HG03280 (cell line): ENCODE results near the gene OBP2B.
"Not testable (repeated sequence)": the region's sequence is repeated elsewhere in the genome, so short reads cannot be mapped to it uniquely, and the experiment has no call there.

ENCODE experiments used
- ATAC-seq: cut with Tn5 transposase; IDR thresholded peaks from one replicate; pipeline ENCODE4 v1.9.1; 2021; ENCODE audit warnings: mild to moderate bottlenecking, moderate library complexity; ENCODE audit not compliant: unreplicated experiment

The OBP2B gene

GRCh38 chr9:133238851-133239532 is 29.9 kb upstream of the OBP2B start:
- ATAC-seq: no peak

- ATAC-seq: no peak
Observed at GRCh38 chr9:133238272-133238850, 29.3 kb upstream of the OBP2B start.

- ATAC-seq: no peak
Observed at GRCh38 chr9:133237035-133237731, 28.1 kb upstream of the OBP2B start.

- ATAC-seq: not testable (repeated sequence)
Observed at GRCh38 chr9:133236291-133237034, 27.4 kb upstream of the OBP2B start.

GRCh38 chr9:133235549-133236222 is 26.6 kb upstream of the OBP2B start:
- no peak for ATAC-seq

- ATAC-seq: no peak
Observed at GRCh38 chr9:133234577-133235322, 25.7 kb upstream of the OBP2B start.

GRCh38 chr9:133233681-133234432 is 24.8 kb upstream of the OBP2B start:
- no peak for ATAC-seq

- ATAC-seq: not testable (repeated sequence)
Observed at GRCh38 chr9:133231934-133232568, 23.0 kb upstream of the OBP2B start.

- ATAC-seq: not testable (repeated sequence)
Observed at GRCh38 chr9:133230514-133230913, 21.5 kb upstream of the OBP2B start.

GRCh38 chr9:133230093-133230492 is 21.0 kb upstream of the OBP2B start:
- no peak for ATAC-seq

GRCh38 chr9:133228474-133229193 is 19.6 kb upstream of the OBP2B start:
- not testable (repeated sequence) for ATAC-seq

- not testable (repeated sequence) for ATAC-seq
Observed at GRCh38 chr9:133227996-133228395, 18.9 kb upstream of the OBP2B start.

GRCh38 chr9:133227242-133227860 is 18.3 kb upstream of the OBP2B start:
- ATAC-seq: no peak

- ATAC-seq: no peak
Observed at GRCh38 chr9:133226219-133227171, 17.4 kb upstream of the OBP2B start.

- ATAC-seq: no peak
Observed at GRCh38 chr9:133225171-133226011, 16.3 kb upstream of the OBP2B start.

GRCh38 chr9:133224762-133225161 is 15.7 kb upstream of the OBP2B start:
- ATAC-seq: no peak
